Posterior vena cava (tissue), 2 donors: ENCODE data around the gene SLC22A3. TPM values are rescaled to one million over a fixed set of nuclear protein-coding genes. Genes with fewer than 3 reads are reported as not detected.

Source experiments
- DNase-seq: peaks from one replicate; pipeline ENCODE4 v3.0.0-alpha.2; 2020; ENCODE audit warnings: low spot score
- intact Hi-C, 2 donors: fragments of 100-400 bp; cut with DNase I; formaldehyde crosslinking; loops; one replicate each; pipeline versions ENCODE4 v1.14.1 to v1.14.2; 2022 to 2023
- total RNA-seq, 2 donors: library from RNA; stranded (reverse); fragmentation: NEBNext Ultra II Directional; extraction: Animal tissue kit (Norgen Biotek cat#: 25700); gene quantifications; one replicate each; pipeline ENCODE4 v1.2.1, GENCODE V29; 2021
- donor health status: DM: yes; HTN: yes; CAD: no.
- donor health status: DM: yes; HTN: yes; CAD: no.

SLC22A3 gene
- total RNA-seq, 2 donors from 2014 or later = 24.3 to 26.6 TPM

DNA sequence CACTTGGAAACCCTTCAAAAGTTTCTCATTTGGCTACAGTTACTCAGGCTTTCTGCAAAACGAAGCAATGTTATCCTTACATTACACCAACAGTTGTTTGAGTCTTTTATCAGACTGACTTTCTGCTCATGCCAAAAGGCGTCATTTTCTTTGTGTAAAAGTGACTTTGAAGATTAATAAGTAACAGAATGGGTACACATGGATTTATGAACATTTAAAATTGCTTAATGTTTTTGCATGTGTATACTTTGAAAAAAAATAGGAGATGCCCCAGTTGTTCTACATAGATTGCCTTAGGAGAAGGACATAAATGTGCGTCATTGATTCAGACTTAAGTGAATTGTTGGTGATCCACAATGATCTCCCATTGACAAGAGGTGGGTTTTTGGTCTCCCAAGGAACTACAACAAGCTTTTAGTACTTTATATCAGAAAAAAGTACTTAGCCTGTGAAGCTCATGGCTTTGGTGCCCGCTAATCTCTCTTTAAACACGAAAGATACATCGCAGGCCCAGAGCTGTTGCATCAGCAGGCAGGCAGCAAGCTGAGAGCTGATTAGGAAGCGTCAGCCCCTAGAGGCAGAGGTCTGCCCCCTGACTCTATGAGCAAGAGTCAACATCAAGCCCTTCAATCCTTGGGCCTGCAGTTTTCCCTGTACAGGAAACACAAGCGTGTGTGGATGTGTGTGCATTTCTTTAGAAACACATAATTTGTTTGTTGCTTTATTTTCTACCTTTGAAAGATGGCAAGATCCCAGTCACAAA is 45.9 kb downstream of the SLC22A3 start:
- intact Hi-C loops = no loop called here
- DNase-seq = no peak

DNA sequence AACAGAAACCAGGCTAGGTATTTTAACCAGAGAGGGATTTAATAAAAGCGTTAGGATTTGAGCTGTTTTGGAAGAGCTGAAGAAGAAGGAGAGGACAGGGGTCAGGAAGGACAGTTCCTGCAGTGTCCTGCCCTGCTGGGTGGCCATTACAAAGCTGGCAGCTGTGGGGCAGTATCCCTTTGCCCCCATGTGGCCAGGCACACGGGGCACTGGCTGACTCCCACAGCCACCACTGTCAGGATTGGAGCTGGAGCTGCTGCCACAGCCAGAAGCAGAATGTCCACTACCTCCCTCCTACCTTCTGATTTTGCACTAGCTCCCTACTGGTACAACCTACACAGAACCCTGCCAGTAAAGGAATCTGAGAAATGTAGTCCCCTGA is 46.5 kb downstream of the SLC22A3 start:
- intact Hi-C loops = no loop called here
- no peak for DNase-seq

- intact Hi-C loops = no loop called here
- no peak for DNase-seq
These were observed 47.0 kb downstream of the SLC22A3 start for GRCh38 chr6:160395187-160395586.

- no peak for DNase-seq
- intact Hi-C loops = no loop called here
These were observed 48.1 kb downstream of the SLC22A3 start for GRCh38 chr6:160396292-160396691.

DNA sequence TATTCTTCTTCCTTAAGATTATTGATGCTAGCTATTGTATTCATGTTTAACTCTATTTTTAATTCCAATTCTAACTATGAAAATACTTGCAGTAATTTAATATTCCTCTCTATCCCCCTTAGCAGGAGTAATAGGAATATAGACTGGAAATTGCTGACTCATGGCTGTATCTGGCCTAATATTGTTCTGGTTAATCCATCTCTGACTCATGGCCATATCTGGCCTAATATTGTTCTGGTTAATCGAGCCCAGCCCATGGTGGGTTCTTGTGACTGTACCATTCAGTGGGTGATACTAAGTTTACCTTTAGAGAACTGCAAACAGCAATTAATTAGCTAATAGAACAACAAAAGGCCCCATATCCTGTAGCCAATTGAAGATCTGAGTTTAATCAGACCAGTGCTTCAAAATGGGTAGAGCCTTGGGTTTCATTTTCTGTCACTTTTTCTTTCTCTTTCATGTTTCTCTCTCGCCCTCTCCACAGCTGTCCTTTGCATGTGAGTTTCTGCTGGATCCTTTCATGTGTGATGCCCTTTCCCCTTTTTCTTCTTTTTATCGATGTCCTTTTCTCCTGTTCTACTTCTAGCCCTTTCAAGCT is 50.6 kb downstream of the SLC22A3 start:
- no peak for DNase-seq
- intact Hi-C loops = loop anchor here in 1 of 2 donors (2.0 kb wide), 1 partner anchor 50 kb away; the partner anchor contains the start of gene SLC22A3

DNA sequence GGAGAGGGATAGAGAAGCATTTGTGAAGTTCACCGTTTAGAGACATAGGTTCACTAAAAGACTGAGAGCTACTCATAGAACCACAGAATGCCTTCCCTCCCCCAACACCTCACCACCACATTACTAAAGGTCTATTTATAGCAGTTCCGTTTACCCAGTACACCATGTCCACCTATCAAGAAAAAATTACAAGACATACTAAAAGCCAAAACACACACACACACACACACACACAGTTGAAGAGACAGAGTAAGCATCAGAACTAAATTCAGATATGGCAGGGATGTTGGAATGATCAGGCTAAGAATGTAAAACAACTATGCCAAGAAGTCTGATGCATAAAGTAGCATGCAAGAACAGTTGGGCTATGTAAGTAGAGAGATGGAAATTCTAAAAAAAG is 52.3 kb downstream of the SLC22A3 start:
- intact Hi-C loops = no loop called here
- no peak for DNase-seq

DNA sequence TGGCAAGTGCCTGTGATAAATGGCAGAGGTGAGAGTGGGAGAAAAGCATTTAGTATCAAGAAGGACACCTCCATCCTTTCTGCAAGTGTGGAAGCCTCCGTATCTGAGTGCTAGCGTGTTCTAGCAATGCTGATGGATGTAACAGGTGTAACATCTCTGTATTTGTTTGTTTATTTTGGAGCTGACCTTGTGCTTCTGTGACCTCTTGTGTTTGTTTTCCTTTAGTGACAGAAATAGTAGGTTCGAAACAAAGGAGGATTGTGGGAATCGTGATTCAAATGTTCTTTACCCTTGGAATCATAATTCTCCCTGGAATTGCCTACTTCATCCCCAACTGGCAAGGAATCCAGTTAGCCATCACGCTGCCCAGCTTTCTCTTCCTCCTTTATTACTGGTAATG is 60.4 kb downstream of the SLC22A3 start:
- intact Hi-C loops = no loop called here
- no peak for DNase-seq

GRCh38 chr6:160412993-160413392 is 64.8 kb downstream of the SLC22A3 start:
- no peak for DNase-seq
- intact Hi-C loops = no loop called here

- no peak for DNase-seq
- intact Hi-C loops = no loop called here
These were observed 69.0 kb downstream of the SLC22A3 start for GRCh38 chr6:160417146-160417545.

DNA sequence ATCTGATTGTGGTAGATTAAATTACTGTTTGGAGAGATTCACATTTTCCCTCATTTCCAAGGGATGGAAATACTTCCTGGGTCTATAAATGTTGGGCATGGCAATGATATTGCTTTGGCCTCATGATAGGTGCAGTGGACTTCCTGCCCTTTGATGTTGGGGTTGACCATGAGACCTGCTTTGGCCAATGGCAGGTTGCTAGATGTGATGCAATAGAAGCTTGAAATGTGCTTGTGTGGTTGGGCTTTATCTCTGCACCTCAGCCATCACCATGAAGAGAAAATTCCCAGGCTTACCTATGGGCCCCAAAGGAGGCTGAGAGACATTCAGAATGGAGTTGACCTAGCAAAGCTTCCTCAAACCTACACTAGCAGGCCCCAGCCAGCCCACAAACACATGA is 69.4 kb downstream of the SLC22A3 start:
- DNase-seq = no peak
- intact Hi-C loops = no loop called here

GRCh38 chr6:160418370-160418769 is 70.2 kb downstream of the SLC22A3 start:
- intact Hi-C loops = no loop called here
- DNase-seq = no peak

- intact Hi-C loops = no loop called here
- no peak for DNase-seq
These were observed 71.3 kb downstream of the SLC22A3 start for GRCh38 chr6:160419488-160419887.

DNA sequence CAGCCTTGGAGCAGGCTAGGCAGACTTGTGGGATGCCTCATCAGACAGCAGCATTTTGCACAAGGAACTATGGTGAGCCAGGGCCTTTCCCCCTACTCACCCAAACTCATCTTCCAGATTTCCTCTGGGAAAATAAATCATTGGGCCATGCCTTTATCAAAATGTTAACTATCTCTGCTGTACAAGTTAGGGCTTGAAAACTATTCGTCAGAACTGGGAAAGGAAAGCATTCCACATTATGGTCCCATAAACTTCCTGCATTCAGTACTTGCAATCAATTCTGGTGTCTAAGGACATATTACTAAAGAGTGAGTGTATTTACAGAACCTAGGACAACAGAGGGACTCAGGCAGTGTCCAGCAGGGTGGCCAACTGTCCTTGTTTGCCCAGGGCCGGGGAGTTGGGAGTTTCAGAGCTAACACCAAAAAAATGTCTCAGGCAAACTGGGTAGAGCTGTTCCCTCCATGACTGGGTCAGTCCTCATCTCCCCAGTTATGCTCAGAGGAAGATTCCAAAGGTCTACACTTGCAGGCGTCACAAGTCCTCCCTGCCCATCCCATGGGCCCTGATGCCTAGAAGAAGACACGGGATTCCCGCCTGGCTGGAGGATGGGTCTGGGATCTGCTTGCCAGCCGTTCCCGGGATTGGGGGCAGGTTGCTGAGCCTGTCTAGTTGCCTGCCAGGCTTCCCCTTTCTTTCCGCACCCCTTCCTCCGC is 72.2 kb downstream of the SLC22A3 start:
- intact Hi-C loops = no loop called here
- DNase-seq = no peak

DNA sequence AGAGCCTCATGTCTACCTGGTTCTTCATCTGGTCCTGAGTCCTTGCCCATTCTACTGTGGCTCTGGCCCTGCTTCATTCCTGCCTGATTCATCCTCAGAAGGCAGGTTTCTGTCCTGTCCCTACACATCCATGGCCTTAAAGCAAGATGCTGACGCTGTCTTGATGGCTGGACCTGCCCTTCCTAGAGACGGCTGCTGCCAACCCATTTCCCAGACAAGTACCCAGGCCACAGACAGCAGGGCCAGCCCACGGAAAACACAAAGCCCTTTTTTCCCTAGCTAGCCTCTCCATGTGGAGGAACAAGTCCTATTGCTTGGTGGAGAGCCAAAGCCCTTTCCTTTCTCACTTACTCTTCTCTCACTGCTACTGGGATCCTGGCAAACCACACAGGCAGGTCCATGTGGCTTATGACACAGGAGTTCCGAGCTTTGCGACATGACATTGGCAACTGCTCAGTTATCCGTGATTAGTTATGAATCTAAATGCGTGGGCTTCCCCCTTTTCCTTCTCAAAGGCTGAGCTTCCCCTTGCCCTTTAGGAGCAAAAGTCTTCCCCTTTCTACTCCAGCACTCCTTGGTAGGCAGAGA is 72.9 kb downstream of the SLC22A3 start:
- intact Hi-C loops = no loop called here
- DNase-seq = no peak

DNA sequence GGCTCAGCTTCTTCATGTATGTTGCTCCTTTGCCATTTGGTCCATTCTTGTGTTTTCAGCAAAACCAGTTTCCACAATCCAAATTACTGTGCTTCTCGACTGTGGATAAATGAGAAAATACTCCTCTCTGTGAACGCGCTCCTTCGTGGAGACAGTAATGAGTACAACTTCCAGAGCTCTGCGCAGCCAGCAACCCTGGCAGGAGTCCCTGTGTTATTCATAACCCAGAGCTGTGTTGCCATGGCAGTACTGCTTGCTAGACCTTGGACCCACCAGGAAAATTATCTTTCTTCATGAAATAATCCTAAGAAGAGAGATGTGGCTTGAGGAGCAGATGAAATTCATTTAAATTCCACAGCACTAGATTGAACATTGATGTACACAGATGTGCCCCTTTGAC is 73.7 kb downstream of the SLC22A3 start:
- intact Hi-C loops = no loop called here
- DNase-seq = peak; percentile 85

GRCh38 chr6:160424256-160424655 is 76.1 kb downstream of the SLC22A3 start:
- DNase-seq = no peak
- intact Hi-C loops = no loop called here

GRCh38 chr6:160426136-160426535 is 78.0 kb downstream of the SLC22A3 start:
- intact Hi-C loops = no loop called here
- no peak for DNase-seq

DNA sequence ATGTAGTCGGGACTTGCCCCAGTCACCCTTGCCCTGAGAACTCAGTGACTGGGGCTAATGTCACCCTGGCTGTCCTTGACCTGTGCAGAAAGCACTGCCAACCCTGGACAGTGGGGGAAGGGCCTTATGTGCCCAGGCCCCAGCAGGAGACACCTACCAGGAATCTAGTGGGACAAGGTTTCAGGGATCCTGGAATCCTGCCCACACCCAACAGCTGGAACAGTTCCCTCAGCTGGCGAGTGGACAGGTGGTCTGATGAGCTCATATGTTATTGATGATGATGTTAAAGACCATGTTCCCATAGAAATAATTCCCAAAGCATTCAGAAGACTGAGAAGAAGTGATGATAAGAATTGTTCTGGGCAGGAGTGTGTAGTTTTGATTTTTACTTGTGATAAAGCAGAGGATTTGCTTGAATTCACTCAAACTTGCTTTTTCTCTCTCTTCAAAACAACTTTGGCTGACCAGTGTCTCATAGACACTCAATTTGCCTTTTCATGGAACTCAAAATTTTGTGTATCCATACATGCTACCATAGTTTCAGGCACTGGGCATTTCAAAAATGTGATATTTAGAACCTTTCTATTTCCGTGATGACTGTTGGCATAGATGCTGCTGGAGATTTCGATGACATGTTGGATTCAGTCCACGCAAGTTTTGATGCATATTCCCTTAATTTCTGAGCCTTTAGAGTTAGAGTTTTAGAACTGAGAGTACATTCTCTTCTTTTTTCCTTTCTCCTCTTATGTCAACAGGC is 79.3 kb downstream of the SLC22A3 start:
- intact Hi-C loops = no loop called here
- DNase-seq = no peak

DNA sequence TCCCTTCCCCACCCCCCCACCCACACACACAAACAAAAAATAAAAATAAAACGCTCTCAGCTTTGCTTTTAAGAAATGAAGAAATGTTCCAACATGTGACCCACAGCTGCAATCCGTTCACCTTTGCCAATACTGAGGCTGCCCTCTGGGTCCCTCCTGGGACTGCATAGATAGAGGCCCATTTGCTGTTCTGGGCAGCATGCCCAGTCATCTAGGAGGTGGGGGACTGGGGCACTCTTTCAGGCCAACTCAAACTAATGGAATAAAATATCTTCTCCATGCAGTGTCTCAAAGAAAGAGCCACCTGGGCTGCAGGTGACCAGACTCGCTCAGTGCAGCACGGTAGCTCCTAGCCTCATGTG is 79.9 kb downstream of the SLC22A3 start:
- DNase-seq = no peak
- intact Hi-C loops = no loop called here
